HEK293 (cell line): ENCODE measurements around the gene CDH26.

Experiments used
- CTCF ChIA-PET: fragments of 350-600 bp; formaldehyde crosslinking; extraction: SDS; loops from one replicate; lab custom pipeline; 2021; ENCODE audit warnings: antibody characterized with exemption; lab: Yijun Ruan, JAX
- POLR2A ChIA-PET: fragments of 300-600 bp; formaldehyde crosslinking; extraction: SDS; loops from one replicate; lab custom pipeline; 2020; ENCODE audit warnings: antibody characterized with exemption, inconsistent platforms; lab: Yijun Ruan, JAX
- H3K27ac ChIP-seq: fragments of 200-500 bp; sonication (Bioruptor generic); 2 replicates; pipeline ENCODE4 v1.5.1; 2014; ENCODE audit warnings: low read depth, low read length, control low read depth, inconsistent platforms; ENCODE audit errors: extremely low read depth
- H3K36me3 ChIP-seq, 2 experiments: fragments of 200-500 bp in 1 of 2; sonication (Bioruptor generic) in 1 of 2; 1 replicate in 1 of 2; 2 replicates in 1 of 2; pipeline ENCODE4 v1.5.1; 2014 to 2017; ENCODE audit warnings: inconsistent platforms in 2 of 2, low read length in 2 of 2; ENCODE audit not compliant: control insufficient read depth in 2 of 2, insufficient read depth in 1 of 2
- H3K4me1 ChIP-seq: fragments of 200-500 bp; sonication (Bioruptor generic); 2 replicates; pipeline ENCODE4 v1.5.1; 2014; ENCODE audit warnings: mild to moderate bottlenecking, low read length, inconsistent platforms; ENCODE audit not compliant: control insufficient read depth, insufficient read depth
- H3K4me3 ChIP-seq: 2 replicates; pipeline ENCODE4 v1.5.1; 2011; ENCODE audit warnings: low read depth, mild to moderate bottlenecking, control low read depth, low read length, moderate library complexity
- H3K9me3 ChIP-seq: fragments of 200-500 bp; sonication (Bioruptor generic); 2 replicates; pipeline ENCODE4 v1.5.1; 2014; ENCODE audit warnings: low read depth, low read length, inconsistent platforms; ENCODE audit not compliant: control insufficient read depth, insufficient read depth
- KLF7 ChIP-seq: fragments of 450-650 bp; formaldehyde crosslinking; IDR thresholded peaks from 2 replicates; pipeline ENCODE4 v1.5.1; 2016; ENCODE audit warnings: missing biosample characterization, missing genetic modification characterization, borderline replicate concordance
- SALL2 ChIP-seq: fragments of 450-650 bp; formaldehyde crosslinking; IDR thresholded peaks from 2 replicates; pipeline ENCODE4 v1.5.0; 2017; ENCODE audit warnings: missing biosample characterization, mild to moderate bottlenecking, missing genetic modification characterization, borderline replicate concordance
- SETDB1 ChIP-seq: IDR thresholded peaks from one replicate; pipeline ENCODE4 v1.6.1; 2017; ENCODE audit warnings: mild to moderate bottlenecking, low read length, moderate library complexity, mixed read lengths; ENCODE audit not compliant: insufficient read length
- ZBTB20 ChIP-seq: fragments of 450-650 bp; formaldehyde crosslinking; IDR thresholded peaks from 2 replicates; pipeline ENCODE4 v1.5.1; 2016; ENCODE audit warnings: missing biosample characterization, missing genetic modification characterization
- ZIC2 ChIP-seq: fragments of 450-650 bp; formaldehyde crosslinking; IDR thresholded peaks from 2 replicates; pipeline ENCODE4 v1.5.1; 2016; ENCODE audit warnings: missing biosample characterization, missing genetic modification characterization
- ZNF114 ChIP-seq: fragments of 450-650 bp; formaldehyde crosslinking; IDR thresholded peaks from 2 replicates; pipeline ENCODE4 v1.5.0; 2017; ENCODE audit warnings: missing biosample characterization, missing genetic modification characterization
- ZNF184 ChIP-seq: fragments of 450-650 bp; IDR thresholded peaks from 2 replicates; pipeline ENCODE4 v1.5.1; 2018; ENCODE audit warnings: missing biosample characterization, mild to moderate bottlenecking, missing genetic modification characterization
- ZNF214 ChIP-seq: fragments of 450-650 bp; formaldehyde crosslinking; IDR thresholded peaks from 2 replicates; pipeline ENCODE4 v1.5.1; 2017; ENCODE audit warnings: missing biosample characterization, mild to moderate bottlenecking, missing genetic modification characterization, borderline replicate concordance
- ZNF274 ChIP-seq, 2 experiments: fragments of 200-500 bp in 1 of 2; fragments of 450-650 bp in 1 of 2; sonication (Bioruptor generic) in 1 of 2; formaldehyde crosslinking in 1 of 2; IDR thresholded peaks; 2 replicates each; pipeline versions ENCODE4 v1.5.1 to v1.6.1; 2014 to 2016; ENCODE audit warnings: borderline replicate concordance in 1 of 2, inconsistent platforms in 1 of 2, low read length in 1 of 2, missing biosample characterization in 1 of 2, missing genetic modification characterization in 1 of 2
- ZNF311 ChIP-seq: fragments of 450-650 bp; formaldehyde crosslinking; IDR thresholded peaks from 2 replicates; pipeline ENCODE4 v1.5.1; 2017; ENCODE audit warnings: missing biosample characterization, missing genetic modification characterization, borderline replicate concordance
- ZNF354C ChIP-seq: fragments of 450-650 bp; formaldehyde crosslinking; IDR thresholded peaks from 2 replicates; pipeline ENCODE4 v1.5.1; 2016; ENCODE audit warnings: missing biosample characterization, missing genetic modification characterization, low read depth, borderline replicate concordance
- ZNF404 ChIP-seq: fragments of 450-650 bp; formaldehyde crosslinking; IDR thresholded peaks from 2 replicates; pipeline ENCODE4 v1.5.1; 2017; ENCODE audit warnings: missing biosample characterization, missing genetic modification characterization
- ZNF473 ChIP-seq: fragments of 450-650 bp; formaldehyde crosslinking; IDR thresholded peaks from 2 replicates; pipeline ENCODE4 v1.5.1; 2017; ENCODE audit warnings: missing biosample characterization, missing genetic modification characterization
- ZNF48 ChIP-seq: fragments of 450-650 bp; formaldehyde crosslinking; IDR thresholded peaks from 2 replicates; pipeline ENCODE4 v1.5.1; 2016; ENCODE audit warnings: missing biosample characterization, missing genetic modification characterization
- ZNF501 ChIP-seq: fragments of 450-650 bp; formaldehyde crosslinking; IDR thresholded peaks from 2 replicates; pipeline ENCODE4 v1.5.1; 2016; ENCODE audit warnings: missing biosample characterization, missing genetic modification characterization
- ZNF549 ChIP-seq: fragments of 450-650 bp; IDR thresholded peaks from 2 replicates; pipeline ENCODE4 v1.5.1; 2018; ENCODE audit warnings: missing biosample characterization, missing genetic modification characterization, mild to moderate bottlenecking, inconsistent platforms, moderate library complexity
- ZNF626 ChIP-seq: fragments of 450-650 bp; sonication (Bioruptor Pico); formaldehyde crosslinking; IDR thresholded peaks from 2 replicates; pipeline ENCODE4 v1.5.1; 2018; ENCODE audit warnings: missing biosample characterization, missing genetic modification characterization, inconsistent platforms
- ZNF670 ChIP-seq: fragments of 450-650 bp; formaldehyde crosslinking; IDR thresholded peaks from 2 replicates; pipeline ENCODE4 v1.5.1; 2016; ENCODE audit warnings: missing biosample characterization, missing genetic modification characterization, low read depth
- ZNF777 ChIP-seq: fragments of 450-650 bp; formaldehyde crosslinking; IDR thresholded peaks from 2 replicates; pipeline ENCODE4 v1.5.1; 2017; ENCODE audit warnings: missing biosample characterization, missing genetic modification characterization, borderline replicate concordance
- TF ChIP-seq, protein P1 (sequence below): fragments of 450-650 bp; formaldehyde crosslinking; optimal IDR thresholded peaks from 2 replicates; pipeline ENCODE3; 2016; ENCODE audit warnings: missing biosample characterization, mild to moderate bottlenecking, missing genetic modification characterization
- TF ChIP-seq, protein P2 (sequence below): IDR thresholded peaks from 2 replicates; pipeline ENCODE4 v1.6.1; 2011; ENCODE audit warnings: mild to moderate bottlenecking, low read depth, low read length, borderline replicate concordance
- TF ChIP-seq, protein P3 (sequence below): fragments of 450-650 bp; formaldehyde crosslinking; IDR thresholded peaks from 2 replicates; pipeline ENCODE4 v1.5.1; 2017; ENCODE audit warnings: missing biosample characterization, missing genetic modification characterization

Gene CDH26

DNA sequence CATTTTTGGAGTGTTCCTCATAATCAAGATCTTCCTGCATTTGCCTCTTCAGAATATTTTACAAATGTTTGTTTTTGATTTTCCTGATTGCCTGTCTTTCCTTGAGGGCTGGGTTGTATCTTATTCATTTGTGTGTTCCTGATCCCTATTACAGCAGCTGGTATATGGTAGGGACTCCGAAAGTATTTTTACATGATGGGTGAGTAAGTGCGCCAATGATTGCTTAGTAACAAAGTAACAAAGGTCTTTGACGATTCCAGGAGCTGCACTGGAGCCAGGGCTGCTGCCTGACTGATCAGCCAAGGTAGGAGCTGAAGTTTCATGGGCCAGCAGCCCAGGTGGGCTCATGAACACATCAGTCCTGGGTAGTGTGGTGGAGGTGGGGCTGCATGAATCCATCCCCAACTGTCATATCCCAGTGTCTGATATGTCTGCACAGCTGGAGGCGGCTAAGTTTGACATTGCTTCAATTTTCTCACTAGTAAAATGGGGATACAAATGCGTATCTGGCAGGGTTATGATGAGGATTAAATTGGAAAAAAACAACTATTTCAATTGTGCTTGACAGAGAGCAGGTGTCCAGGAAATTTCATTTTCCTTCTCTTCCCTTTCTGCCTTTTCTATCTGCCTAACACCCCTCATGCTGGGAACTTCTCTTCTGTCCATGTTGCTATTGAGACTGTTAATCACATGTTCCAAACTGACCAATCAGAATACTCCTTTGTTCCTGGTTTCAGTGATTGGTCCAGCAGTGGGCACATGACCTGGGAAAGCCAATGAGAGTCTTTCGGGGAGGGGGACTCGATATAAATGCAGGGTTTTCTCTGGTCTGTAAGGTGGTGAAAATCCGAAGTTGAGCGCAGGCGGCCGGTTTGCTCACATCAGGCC is 90.7 kb downstream of the CDH26 start:
- ChIA-PET POLR2A (no interaction called here), CTCF (interaction anchor here (0.5 to 0.8 kb wide), 3 partner anchors 12 to 54 kb away, joined by 3 to 4 read pairs (median 3); no protein-coding TSS in a partner anchor)
- Histone ChIP-seq H3K27ac (no peak overlapping the region), H3K4me1 (no peaks in the 10 kb centered on the region), H3K4me3 (no peak overlapping the region), H3K36me3 (no peaks in the 10 kb centered on the region)
- TF ChIP-seq ZNF48 (tag by site-specific recombination): no peak
- no peak for TF ChIP-seq ZNF311 (tag by site-specific recombination)
- TF ChIP-seq, all 188 proteins: peak for 0
- no peaks in the 10 kb centered on the region for H3K9me3 ChIP-seq

DNA sequence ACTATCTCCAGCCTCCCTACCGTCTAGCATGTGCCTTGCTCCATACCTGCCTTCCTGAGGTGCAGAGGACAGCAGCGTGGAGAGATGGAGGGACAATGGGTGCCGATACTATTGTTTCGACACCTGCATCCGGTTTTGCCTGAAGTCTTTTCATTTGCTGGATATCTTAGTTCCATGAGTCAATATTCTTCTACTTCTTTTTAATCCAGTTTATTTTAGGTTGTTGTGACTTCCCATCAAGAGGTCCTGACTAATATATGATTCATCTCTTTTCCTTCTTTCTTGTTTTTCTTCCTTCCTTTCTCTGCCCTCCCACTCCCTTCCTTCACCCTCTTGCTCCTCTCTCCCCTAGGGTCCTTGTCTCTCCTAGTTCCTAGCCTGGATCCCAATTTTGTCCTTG is 91.4 kb downstream of the CDH26 start:
- no peaks in the 10 kb centered on the region for H3K9me3 ChIP-seq
- POLR2A ChIA-PET: no interaction called here
- CTCF ChIA-PET: interaction anchor here (0.9 to 1.0 kb wide), 2 partner anchors 63 to 100 kb away, joined by 3 to 4 read pairs; no protein-coding TSS in a partner anchor
- H3K27ac ChIP-seq: no peak overlapping the region
- H3K4me3 ChIP-seq: no peak overlapping the region
- no peak for TF ChIP-seq ZNF473 (tag by site-specific recombination)
- no peak for TF ChIP-seq ZNF549 (tag by site-specific recombination)
- no peak for TF ChIP-seq ZNF274 (IDR thresholded peaks at IDR 0.05; ENCODE audit: low read length)
- no peak for TF ChIP-seq ZNF274 (tag by site-specific recombination; IDR thresholded peaks at IDR 0.05; ENCODE audit: borderline replicate concordance)
- TF ChIP-seq ZNF670: no peak
- no peaks in the 10 kb centered on the region for H3K36me3 ChIP-seq
- no peaks in the 10 kb centered on the region for H3K4me1 ChIP-seq

DNA sequence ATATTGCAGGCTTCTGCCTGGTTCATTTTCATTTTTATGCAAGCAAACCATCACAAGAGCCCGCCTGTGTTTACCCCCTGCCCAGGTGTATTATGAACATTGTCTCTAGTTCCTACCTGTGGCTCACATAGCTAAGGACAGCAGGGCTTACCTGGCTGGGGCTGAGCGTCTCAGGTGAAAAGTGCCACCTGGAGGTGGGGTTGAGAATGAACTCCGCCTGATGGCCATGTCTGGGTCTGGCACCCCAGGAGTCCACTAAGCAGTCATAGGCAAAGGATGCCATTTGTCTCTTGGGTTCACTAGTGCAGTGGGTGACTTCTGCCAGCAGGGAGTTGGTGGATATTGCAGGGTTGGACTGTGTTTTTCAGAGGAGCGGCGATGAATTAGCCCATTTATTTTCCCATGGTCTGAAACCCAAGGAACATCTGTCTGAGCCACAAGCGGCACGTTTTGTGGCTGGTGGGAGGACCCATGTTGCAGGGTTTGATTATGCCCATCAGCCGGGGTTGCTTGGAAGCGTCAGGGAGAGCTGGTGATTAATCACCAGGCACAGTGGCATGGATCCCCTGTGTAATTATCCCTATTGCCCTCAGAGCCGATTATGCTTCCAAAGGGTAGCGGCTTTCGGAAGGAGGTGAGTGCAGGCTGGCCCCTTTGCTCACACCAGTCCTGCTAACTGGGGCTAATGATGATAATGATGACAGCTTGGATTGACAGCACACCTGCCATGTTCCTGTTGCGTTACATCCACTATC is 92.1 kb downstream of the CDH26 start:
- H3K4me3 ChIP-seq: no peak overlapping the region
- ChIA-PET POLR2A (no interaction called here), CTCF (interaction anchor here (0.9 to 1.0 kb wide), 2 partner anchors 64 to 101 kb away, joined by 3 to 4 read pairs; no protein-coding TSS in a partner anchor)
- no peaks in the 10 kb centered on the region for H3K4me1 ChIP-seq
- H3K9me3 ChIP-seq: no peaks in the 10 kb centered on the region
- TF ChIP-seq ZNF626 (tag by site-specific recombination) (no peak), ZNF354C (tag by site-specific recombination) (no peak), ZNF114 (no peak), ZNF501 (tag by site-specific recombination) (no peak)
- TF ChIP-seq, protein P1, sequence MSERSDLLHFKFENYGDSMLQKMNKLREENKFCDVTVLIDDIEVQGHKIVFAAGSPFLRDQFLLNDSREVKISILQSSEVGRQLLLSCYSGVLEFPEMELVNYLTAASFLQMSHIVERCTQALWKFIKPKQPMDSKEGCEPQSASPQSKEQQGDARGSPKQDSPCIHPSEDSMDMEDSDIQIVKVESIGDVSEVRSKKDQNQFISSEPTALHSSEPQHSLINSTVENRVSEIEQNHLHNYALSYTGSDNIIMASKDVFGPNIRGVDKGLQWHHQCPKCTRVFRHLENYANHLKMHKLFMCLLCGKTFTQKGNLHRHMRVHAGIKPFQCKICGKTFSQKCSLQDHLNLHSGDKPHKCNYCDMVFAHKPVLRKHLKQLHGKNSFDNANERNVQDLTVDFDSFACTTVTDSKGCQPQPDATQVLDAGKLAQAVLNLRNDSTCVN (tag by site-specific recombination): no peak
- no peak overlapping the region for H3K27ac ChIP-seq
- no peaks in the 10 kb centered on the region for H3K36me3 ChIP-seq

DNA sequence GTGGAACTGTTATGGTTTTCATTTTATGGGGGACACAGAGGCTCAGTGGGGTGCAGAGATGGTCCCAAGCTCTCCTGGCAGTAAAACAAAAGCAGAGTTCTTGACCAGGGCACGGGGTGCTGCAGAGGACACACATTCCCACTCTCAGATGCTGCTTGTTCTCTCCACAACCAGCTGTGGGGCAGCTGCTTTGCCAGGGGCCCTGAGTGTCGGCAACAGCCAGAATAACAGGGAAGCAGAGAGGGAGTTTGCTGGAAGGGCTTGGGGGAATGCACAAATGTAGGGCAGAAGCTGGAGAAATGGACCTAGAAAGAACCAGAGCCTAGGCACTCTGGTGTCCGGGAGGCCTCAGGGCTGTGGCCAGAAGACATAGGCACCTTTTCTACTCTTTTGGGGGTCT is 93.7 kb downstream of the CDH26 start:
- H3K9me3 ChIP-seq: no peaks in the 10 kb centered on the region
- no peaks in the 10 kb centered on the region for H3K4me1 ChIP-seq
- H3K27ac ChIP-seq: no peak overlapping the region
- POLR2A ChIA-PET: no interaction called here
- no peak overlapping the region for H3K4me3 ChIP-seq
- H3K36me3 ChIP-seq: no peaks in the 10 kb centered on the region
- CTCF ChIA-PET: interaction anchor here (0.7 to 1.2 kb wide), 2 partner anchors 161 to 312 kb away, joined by 3 to 4 read pairs; no protein-coding TSS in a partner anchor
- TF ChIP-seq, protein P2, sequence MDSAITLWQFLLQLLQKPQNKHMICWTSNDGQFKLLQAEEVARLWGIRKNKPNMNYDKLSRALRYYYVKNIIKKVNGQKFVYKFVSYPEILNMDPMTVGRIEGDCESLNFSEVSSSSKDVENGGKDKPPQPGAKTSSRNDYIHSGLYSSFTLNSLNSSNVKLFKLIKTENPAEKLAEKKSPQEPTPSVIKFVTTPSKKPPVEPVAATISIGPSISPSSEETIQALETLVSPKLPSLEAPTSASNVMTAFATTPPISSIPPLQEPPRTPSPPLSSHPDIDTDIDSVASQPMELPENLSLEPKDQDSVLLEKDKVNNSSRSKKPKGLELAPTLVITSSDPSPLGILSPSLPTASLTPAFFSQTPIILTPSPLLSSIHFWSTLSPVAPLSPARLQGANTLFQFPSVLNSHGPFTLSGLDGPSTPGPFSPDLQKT: no peak
- TF ChIP-seq ZNF777 (tag by site-specific recombination) (no peak), SALL2 (tag by site-specific recombination) (no peak), KLF7 (tag by site-specific recombination) (no peak), ZNF214 (no peak), ZIC2 (tag by site-specific recombination) (no peak), SETDB1 (no peak), ZBTB20 (tag by site-specific recombination) (no peak), ZNF184 (tag by site-specific recombination) (no peak), ZNF404 (tag by site-specific recombination) (no peak)
- TF ChIP-seq, protein P3, sequence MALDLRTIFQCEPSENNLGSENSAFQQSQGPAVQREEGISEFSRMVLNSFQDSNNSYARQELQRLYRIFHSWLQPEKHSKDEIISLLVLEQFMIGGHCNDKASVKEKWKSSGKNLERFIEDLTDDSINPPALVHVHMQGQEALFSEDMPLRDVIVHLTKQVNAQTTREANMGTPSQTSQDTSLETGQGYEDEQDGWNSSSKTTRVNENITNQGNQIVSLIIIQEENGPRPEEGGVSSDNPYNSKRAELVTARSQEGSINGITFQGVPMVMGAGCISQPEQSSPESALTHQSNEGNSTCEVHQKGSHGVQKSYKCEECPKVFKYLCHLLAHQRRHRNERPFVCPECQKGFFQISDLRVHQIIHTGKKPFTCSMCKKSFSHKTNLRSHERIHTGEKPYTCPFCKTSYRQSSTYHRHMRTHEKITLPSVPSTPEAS (tag by site-specific recombination): no peak
